Measurements from ENCODE around the gene ANKH.

Gene ANKH

DNA sequence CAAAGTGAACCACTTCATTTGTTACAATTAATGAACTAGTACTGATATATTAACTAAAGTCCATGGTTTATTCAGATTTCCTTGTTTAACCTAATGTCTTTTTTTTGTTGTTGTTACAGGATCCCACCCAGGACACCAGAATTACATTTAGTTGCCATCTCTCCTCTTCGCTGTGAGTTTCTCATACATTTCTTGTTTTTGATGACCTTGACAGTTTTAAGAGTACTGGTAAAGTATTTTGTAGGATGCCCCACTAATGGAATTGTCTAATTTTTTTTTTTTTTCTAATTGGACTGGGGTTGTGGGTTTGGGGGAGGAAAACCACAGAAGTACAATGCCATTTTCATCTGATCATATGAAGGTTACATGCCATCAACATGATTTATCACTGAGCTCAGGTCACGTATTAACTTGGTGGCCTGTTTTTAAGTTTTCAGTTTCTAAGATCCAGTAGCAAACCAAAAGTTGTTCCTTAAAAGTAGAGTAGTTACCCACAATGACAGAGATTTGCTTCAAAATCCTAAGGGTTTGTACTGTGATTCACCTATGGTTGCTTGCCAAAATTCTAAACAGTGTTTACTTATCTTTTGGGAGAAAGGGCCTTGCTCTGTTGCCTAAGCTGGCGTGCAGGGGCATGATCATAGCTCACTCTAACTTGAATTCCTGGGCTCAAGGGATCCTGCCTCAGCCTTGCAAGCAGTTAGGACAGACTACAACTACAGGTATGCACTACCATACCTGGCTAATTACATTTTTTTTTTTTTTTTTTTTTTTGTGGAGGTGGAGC, 211.6 kb downstream of the ANKH start:
- no peak for DNase-seq

DNA sequence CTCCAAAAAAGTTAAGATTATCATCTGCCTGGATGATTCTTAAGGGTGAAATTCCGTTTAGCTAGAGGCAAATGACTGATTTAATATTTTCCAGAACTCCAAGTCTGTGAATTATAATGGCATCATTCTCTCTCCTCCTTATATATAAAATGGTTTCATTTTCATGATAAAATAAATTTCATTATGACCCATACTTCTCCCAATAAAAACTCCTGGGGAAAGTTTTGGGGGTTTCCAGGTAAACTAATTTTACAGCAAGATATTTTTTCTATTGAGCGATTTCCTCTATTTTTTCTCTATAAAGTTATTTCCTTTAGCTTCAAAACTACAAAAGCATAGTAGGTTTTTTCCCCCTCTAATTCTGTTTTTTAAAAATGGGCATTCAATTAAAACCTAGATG, 214.7 kb downstream of the ANKH start:
- DNase-seq: no peak

DNA sequence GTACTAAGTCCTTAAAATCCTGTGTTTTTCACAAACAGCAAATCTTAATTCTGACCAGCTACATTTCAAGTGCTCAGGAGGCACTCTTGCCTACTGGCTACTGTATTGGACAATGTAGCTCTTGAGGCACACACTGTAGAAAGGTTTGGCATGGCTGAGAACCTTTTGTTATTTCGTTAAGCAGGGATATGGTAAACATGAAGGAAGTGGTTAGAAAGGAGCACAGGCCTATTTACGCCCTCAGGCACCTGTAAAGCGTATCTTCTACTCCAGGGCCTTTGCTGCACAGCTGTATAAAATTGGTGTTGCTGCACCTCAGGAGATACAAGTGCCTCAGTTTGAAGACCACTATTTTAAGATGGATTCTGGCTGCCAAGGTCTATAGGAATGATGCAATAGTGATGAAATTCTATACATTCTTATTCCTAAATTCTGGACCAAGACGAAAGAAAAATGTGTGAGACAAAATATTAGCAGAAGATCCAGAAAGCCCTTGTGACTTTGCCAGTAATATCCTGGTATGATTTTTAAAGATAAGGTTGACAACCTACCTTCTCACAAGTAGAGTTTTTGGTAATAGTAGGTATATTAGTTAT, 216.3 kb downstream of the ANKH start:
- DNase-seq: no peak
